NCI-H2029 (cell line): Measurements from ENCODE around the gene BCL11B.
"Not testable (repeated sequence)": the region's sequence is repeated elsewhere in the genome, so short reads cannot be mapped to it uniquely, and the experiment has no call there.

Experiments used
- DNase-seq: peaks from one replicate; lab custom pipeline; 2025; lab: John Stamatoyannopoulos, UW

Gene BCL11B

GRCh38 chr14:99199846-99200653 is 71.9 kb downstream of the BCL11B start:
- no peak for DNase-seq

GRCh38 chr14:99198746-99199502 is 73.1 kb downstream of the BCL11B start:
- DNase-seq: no peak

GRCh38 chr14:99196310-99196650 is 75.7 kb downstream of the BCL11B start:
- no peak for DNase-seq

- no peak for DNase-seq
These were observed 76.2 kb downstream of the BCL11B start for GRCh38 chr14:99195602-99196309.

- DNase-seq: no peak
These were observed 77.3 kb downstream of the BCL11B start for GRCh38 chr14:99194736-99195135.

- no peak for DNase-seq
These were observed 77.9 kb downstream of the BCL11B start for GRCh38 chr14:99194136-99194535.

- no peak for DNase-seq
These were observed 79.2 kb downstream of the BCL11B start for GRCh38 chr14:99192830-99193229.

GRCh38 chr14:99192028-99192621 is 79.9 kb downstream of the BCL11B start:
- DNase-seq: peak; percentile 15

- DNase-seq: no peak
These were observed 80.5 kb downstream of the BCL11B start for GRCh38 chr14:99191395-99192027.

- DNase-seq: no peak
These were observed 81.2 kb downstream of the BCL11B start for GRCh38 chr14:99190696-99191394.

- no peak for DNase-seq
These were observed 82.7 kb downstream of the BCL11B start for GRCh38 chr14:99189201-99189801.

GRCh38 chr14:99188731-99189191 is 83.2 kb downstream of the BCL11B start:
- no peak for DNase-seq

GRCh38 chr14:99187858-99188257 is 84.1 kb downstream of the BCL11B start:
- DNase-seq: no peak

GRCh38 chr14:99186956-99187690 is 84.9 kb downstream of the BCL11B start:
- no peak for DNase-seq

- DNase-seq: not testable (repeated sequence)
These were observed 85.7 kb downstream of the BCL11B start for GRCh38 chr14:99186336-99186735.

GRCh38 chr14:99185436-99186068 is 86.4 kb downstream of the BCL11B start:
- DNase-seq: no peak

GRCh38 chr14:99183716-99184115 is 88.3 kb downstream of the BCL11B start:
- no peak for DNase-seq

- DNase-seq: no peak
These were observed 88.7 kb downstream of the BCL11B start for GRCh38 chr14:99183311-99183710.

- no peak for DNase-seq
These were observed 89.3 kb downstream of the BCL11B start for GRCh38 chr14:99182548-99183250.
